Measurements from ENCODE around the gene OTULINL. TPM values are rescaled to one million over a fixed set of nuclear protein-coding genes. Genes with fewer than 3 reads are reported as not detected.

OTULINL gene
- total and polyA plus RNA-seq, 4 donors, result 0.82 to 4.1 (median 1.6) TPM

DNA sequence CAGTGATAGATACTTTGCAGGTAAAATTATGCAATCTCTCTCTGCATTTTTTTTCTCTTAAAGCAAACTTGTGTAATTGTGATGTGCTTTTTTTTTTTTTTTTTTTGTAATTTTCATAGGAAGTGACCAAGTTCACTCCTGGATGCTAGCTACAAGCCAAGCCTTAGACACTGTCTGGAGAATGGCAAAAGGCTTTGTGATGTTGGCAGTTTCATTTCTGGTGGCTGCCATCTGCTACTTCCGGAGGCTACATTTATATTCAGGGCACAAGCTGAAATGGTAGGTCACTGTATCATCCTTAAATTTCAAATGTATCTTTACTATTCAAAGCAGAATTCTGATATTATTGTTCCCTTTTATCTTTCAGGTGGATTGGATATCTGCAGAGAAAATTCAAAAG, 19.3 kb downstream of the OTULINL start:
- peaks cover 0 to 2% (median 0%) of the 10 kb centered on the region in 4 donors for H3K36me3 ChIP-seq (ENCODE audit: control insufficient read depth in 4 of 4, insufficient read depth in 3 of 4, low read depth in 1 of 4, low read length in 3 of 4)
- no peak overlapping the region for H3K9ac ChIP-seq (ENCODE audit: low read depth in 1 of 2, low read length in 2 of 2)
- no peak for DNase-seq (ENCODE audit: low spot score)
- no peaks in the 10 kb centered on the region for H3K4me1 ChIP-seq (ENCODE audit: control insufficient read depth in 4 of 4, insufficient read depth in 4 of 4, low read length in 3 of 4)
- WGBS, result 74% methylated on average over 1 of the region's 1 CpG
- H3K27me3 ChIP-seq (ENCODE audit: control insufficient read depth in 4 of 4, insufficient read depth in 4 of 4, low read length in 3 of 4), result no peaks in the 10 kb centered on the region
- H3K9me3 ChIP-seq (ENCODE audit: control insufficient read depth in 4 of 4, low read length in 3 of 4), result no peaks in the 10 kb centered on the region
- no peak overlapping the region for H3K4me3 ChIP-seq (ENCODE audit: low read depth in 1 of 3, low read length in 3 of 3)
- H3K27ac ChIP-seq (ENCODE audit: low read depth in 1 of 2, low read length in 2 of 2), result no peak overlapping the region
- TF ChIP-seq, protein P1, sequence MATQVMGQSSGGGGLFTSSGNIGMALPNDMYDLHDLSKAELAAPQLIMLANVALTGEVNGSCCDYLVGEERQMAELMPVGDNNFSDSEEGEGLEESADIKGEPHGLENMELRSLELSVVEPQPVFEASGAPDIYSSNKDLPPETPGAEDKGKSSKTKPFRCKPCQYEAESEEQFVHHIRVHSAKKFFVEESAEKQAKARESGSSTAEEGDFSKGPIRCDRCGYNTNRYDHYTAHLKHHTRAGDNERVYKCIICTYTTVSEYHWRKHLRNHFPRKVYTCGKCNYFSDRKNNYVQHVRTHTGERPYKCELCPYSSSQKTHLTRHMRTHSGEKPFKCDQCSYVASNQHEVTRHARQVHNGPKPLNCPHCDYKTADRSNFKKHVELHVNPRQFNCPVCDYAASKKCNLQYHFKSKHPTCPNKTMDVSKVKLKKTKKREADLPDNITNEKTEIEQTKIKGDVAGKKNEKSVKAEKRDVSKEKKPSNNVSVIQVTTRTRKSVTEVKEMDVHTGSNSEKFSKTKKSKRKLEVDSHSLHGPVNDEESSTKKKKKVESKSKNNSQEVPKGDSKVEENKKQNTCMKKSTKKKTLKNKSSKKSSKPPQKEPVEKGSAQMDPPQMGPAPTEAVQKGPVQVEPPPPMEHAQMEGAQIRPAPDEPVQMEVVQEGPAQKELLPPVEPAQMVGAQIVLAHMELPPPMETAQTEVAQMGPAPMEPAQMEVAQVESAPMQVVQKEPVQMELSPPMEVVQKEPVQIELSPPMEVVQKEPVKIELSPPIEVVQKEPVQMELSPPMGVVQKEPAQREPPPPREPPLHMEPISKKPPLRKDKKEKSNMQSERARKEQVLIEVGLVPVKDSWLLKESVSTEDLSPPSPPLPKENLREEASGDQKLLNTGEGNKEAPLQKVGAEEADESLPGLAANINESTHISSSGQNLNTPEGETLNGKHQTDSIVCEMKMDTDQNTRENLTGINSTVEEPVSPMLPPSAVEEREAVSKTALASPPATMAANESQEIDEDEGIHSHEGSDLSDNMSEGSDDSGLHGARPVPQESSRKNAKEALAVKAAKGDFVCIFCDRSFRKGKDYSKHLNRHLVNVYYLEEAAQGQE (IDR thresholded peaks at IDR 0.05), result no peak

DNA sequence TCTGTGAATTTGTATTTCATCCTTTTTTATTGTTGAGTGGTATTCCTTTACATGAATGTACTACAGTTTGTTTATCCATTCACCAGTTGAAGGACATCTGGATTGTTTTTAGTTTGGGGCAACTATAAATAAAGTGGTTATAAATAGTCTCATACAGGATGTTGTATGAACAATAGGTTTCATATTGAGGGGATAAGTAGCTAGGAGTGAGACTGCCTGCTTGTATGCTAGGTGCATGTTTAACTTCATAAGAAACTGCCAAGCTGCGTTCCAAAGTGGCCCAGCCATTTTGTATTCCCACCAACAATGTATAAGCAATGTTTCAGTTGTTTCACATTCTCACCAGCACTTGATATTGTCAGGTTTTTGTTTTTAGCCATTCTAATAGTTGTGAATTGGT, 21.5 kb downstream of the OTULINL start:
- no peaks in the 10 kb centered on the region for H3K9me3 ChIP-seq (ENCODE audit: control insufficient read depth in 4 of 4, low read length in 3 of 4)
- H3K27ac ChIP-seq (ENCODE audit: low read depth in 1 of 2, low read length in 2 of 2), result no peak overlapping the region
- H3K4me3 ChIP-seq (ENCODE audit: low read depth in 1 of 3, low read length in 3 of 3), result no peak overlapping the region
- 74% methylated on average over 1 of the region's 1 CpG for WGBS
- TF ChIP-seq JUND (IDR thresholded peaks at IDR 0.05), result no peak
- TF ChIP-seq SP1 (IDR thresholded peaks at IDR 0.05), result no peak
- TF ChIP-seq RAD21 (IDR thresholded peaks at IDR 0.05), result no peak
- TF ChIP-seq, protein P1 (IDR thresholded peaks at IDR 0.05), result no peak
- no peak for TF ChIP-seq HNF4G (IDR thresholded peaks at IDR 0.05)
- TF ChIP-seq, protein P2, sequence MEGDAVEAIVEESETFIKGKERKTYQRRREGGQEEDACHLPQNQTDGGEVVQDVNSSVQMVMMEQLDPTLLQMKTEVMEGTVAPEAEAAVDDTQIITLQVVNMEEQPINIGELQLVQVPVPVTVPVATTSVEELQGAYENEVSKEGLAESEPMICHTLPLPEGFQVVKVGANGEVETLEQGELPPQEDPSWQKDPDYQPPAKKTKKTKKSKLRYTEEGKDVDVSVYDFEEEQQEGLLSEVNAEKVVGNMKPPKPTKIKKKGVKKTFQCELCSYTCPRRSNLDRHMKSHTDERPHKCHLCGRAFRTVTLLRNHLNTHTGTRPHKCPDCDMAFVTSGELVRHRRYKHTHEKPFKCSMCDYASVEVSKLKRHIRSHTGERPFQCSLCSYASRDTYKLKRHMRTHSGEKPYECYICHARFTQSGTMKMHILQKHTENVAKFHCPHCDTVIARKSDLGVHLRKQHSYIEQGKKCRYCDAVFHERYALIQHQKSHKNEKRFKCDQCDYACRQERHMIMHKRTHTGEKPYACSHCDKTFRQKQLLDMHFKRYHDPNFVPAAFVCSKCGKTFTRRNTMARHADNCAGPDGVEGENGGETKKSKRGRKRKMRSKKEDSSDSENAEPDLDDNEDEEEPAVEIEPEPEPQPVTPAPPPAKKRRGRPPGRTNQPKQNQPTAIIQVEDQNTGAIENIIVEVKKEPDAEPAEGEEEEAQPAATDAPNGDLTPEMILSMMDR (IDR thresholded peaks at IDR 0.05; ENCODE audit: low read depth, low read length, missing input control), result no peak
- TF ChIP-seq EGR1 (IDR thresholded peaks at IDR 0.05; ENCODE audit: low read depth in 2 of 2), result no peak
- no peak for TF ChIP-seq FOXA1 (IDR thresholded peaks at IDR 0.05)
- no peak for TF ChIP-seq RXRA (IDR thresholded peaks at IDR 0.05)
- TF ChIP-seq FOXA2 (IDR thresholded peaks at IDR 0.05), result no peak
- no peaks in the 10 kb centered on the region for H3K27me3 ChIP-seq (ENCODE audit: control insufficient read depth in 4 of 4, insufficient read depth in 4 of 4, low read length in 3 of 4)
- no peak for DNase-seq (ENCODE audit: low spot score)
- H3K9ac ChIP-seq (ENCODE audit: low read depth in 1 of 2, low read length in 2 of 2), result no peak overlapping the region
- H3K36me3 ChIP-seq (ENCODE audit: control insufficient read depth in 4 of 4, insufficient read depth in 3 of 4, low read depth in 1 of 4, low read length in 3 of 4), result peaks cover 0 to 2% (median 0%) of the 10 kb centered on the region in 4 donors
- H3K4me1 ChIP-seq (ENCODE audit: control insufficient read depth in 4 of 4, insufficient read depth in 4 of 4, low read length in 3 of 4), result no peaks in the 10 kb centered on the region

Data from liver (tissue), 9 donors.